Measurements from ENCODE around the gene WDR74. TPM values are rescaled to one million over a fixed set of nuclear protein-coding genes. Genes with fewer than 3 reads are reported as not detected.

WDR74 gene
- total and polyA plus RNA-seq, 2 of the 13 experiments (the other 11 are each of a cell fraction or from before 2014, with no cell fraction given) = 77.0 to 83.3 TPM

- TF ChIP-seq MAZ (IDR thresholded peaks at IDR 0.05; ENCODE audit: borderline replicate concordance, low read depth, low read length) (peak; percentile 55), MAZ (CRISPR knock-in tag; IDR thresholded peaks at IDR 0.05; ENCODE audit: low read depth) (peak; percentile 51), AGO1 (IDR thresholded peaks at IDR 0.05; ENCODE audit: low read depth, low read length, poor library complexity, severe bottlenecking) (peak; percentile 62), KDM2A (CRISPR knock-in tag; IDR thresholded peaks at IDR 0.05; ENCODE audit: borderline replicate concordance, low read depth) (peak; percentile 65), DNMT3B (CRISPR knock-in tag; conservative IDR thresholded peaks at IDR 0.05) (0 out of 2 replicates have a peak, but pooled peaks have one; percentile 43), GATA4 (IDR thresholded peaks at IDR 0.05; ENCODE audit: borderline replicate concordance, low read depth) (peak; percentile 63; the same call in 1 of the 2 replicates), ZMAT5 (CRISPR knock-in tag; IDR thresholded peaks at IDR 0.05; ENCODE audit: borderline replicate concordance, low read depth) (no peak), ZNF317 (CRISPR knock-in tag; IDR thresholded peaks at IDR 0.05) (peak; percentile 43; the same call in 1 of the 2 replicates), NFYC (CRISPR knock-in tag; IDR thresholded peaks at IDR 0.05) (peak; percentile 84), ZNF749 (CRISPR knock-in tag; IDR thresholded peaks at IDR 0.05; ENCODE audit: borderline replicate concordance) (0 out of 2 replicates have a peak, but pooled peaks have one; percentile 25), SOX13 (IDR thresholded peaks at IDR 0.05) (no peak), SOX13 (CRISPR knock-in tag; conservative IDR thresholded peaks at IDR 0.05 in 1 of 2, IDR thresholded peaks at IDR 0.05 in 1 of 2) (0 out of 4 replicates have a peak, but pooled peaks of 1 of the 2 experiments have one; percentile 79), KLF9 (CRISPR knock-in tag; IDR thresholded peaks at IDR 0.05; ENCODE audit: low read depth) (no peak), ZNF20 (CRISPR knock-in tag; IDR thresholded peaks at IDR 0.05) (0 out of 2 replicates have a peak, but pooled peaks have one; percentile 52), NFYB (CRISPR knock-in tag; IDR thresholded peaks at IDR 0.05) (peak; percentile 87), PHF21A (CRISPR knock-in tag; IDR thresholded peaks at IDR 0.05) (0 out of 2 replicates have a peak, but pooled peaks have one; percentile 7), PHB2 (IDR thresholded peaks at IDR 0.05; ENCODE audit: partially characterized antibody) (no peak), DR1 (CRISPR knock-in tag; IDR thresholded peaks at IDR 0.05) (peak; percentile 88), RBM39 (IDR thresholded peaks at IDR 0.05; ENCODE audit: low read depth, low read length, poor library complexity, severe bottlenecking) (peak; percentile 94), TAF15 (IDR thresholded peaks at IDR 0.05; ENCODE audit: low read depth, low read length, poor library complexity, severe bottlenecking) (no peak)
- TF ChIP-seq, protein P1, sequence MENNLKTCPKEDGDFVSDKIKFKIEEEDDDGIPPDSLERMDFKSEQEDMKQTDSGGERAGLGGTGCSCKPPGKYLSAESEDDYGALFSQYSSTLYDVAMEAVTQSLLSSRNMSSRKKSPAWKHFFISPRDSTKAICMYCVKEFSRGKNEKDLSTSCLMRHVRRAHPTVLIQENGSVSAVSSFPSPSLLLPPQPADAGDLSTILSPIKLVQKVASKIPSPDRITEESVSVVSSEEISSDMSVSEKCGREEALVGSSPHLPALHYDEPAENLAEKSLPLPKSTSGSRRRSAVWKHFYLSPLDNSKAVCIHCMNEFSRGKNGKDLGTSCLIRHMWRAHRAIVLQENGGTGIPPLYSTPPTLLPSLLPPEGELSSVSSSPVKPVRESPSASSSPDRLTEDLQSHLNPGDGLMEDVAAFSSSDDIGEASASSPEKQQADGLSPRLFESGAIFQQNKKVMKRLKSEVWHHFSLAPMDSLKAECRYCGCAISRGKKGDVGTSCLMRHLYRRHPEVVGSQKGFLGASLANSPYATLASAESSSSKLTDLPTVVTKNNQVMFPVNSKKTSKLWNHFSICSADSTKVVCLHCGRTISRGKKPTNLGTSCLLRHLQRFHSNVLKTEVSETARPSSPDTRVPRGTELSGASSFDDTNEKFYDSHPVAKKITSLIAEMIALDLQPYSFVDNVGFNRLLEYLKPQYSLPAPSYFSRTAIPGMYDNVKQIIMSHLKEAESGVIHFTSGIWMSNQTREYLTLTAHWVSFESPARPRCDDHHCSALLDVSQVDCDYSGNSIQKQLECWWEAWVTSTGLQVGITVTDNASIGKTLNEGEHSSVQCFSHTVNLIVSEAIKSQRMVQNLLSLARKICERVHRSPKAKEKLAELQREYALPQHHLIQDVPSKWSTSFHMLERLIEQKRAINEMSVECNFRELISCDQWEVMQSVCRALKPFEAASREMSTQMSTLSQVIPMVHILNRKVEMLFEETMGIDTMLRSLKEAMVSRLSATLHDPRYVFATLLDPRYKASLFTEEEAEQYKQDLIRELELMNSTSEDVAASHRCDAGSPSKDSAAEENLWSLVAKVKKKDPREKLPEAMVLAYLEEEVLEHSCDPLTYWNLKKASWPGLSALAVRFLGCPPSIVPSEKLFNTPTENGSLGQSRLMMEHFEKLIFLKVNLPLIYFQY (CRISPR knock-in tag; IDR thresholded peaks at IDR 0.05; ENCODE audit: borderline replicate concordance) = peak; percentile 60; the same call in 1 of the 2 replicates
- TF ChIP-seq, protein P2, sequence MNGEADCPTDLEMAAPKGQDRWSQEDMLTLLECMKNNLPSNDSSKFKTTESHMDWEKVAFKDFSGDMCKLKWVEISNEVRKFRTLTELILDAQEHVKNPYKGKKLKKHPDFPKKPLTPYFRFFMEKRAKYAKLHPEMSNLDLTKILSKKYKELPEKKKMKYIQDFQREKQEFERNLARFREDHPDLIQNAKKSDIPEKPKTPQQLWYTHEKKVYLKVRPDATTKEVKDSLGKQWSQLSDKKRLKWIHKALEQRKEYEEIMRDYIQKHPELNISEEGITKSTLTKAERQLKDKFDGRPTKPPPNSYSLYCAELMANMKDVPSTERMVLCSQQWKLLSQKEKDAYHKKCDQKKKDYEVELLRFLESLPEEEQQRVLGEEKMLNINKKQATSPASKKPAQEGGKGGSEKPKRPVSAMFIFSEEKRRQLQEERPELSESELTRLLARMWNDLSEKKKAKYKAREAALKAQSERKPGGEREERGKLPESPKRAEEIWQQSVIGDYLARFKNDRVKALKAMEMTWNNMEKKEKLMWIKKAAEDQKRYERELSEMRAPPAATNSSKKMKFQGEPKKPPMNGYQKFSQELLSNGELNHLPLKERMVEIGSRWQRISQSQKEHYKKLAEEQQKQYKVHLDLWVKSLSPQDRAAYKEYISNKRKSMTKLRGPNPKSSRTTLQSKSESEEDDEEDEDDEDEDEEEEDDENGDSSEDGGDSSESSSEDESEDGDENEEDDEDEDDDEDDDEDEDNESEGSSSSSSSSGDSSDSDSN (CRISPR knock-in tag; IDR thresholded peaks at IDR 0.05) = peak; percentile 50
These were observed 7.7 kb downstream of the WDR74 start, which contains the start of gene STX5 (continued) for GRCh38 chr11:62831520-62832335.

Data from HepG2 (cell line).